ENCODE data around the gene GFY. TPM values are rescaled to one million over a fixed set of nuclear protein-coding genes. Genes with fewer than 3 reads are reported as not detected.
A peak's percentile ranks its signal among the peaks of the same experiment; 100 is the strongest.

The GFY gene
- total RNA-seq, 1 donor: not detected

DNA sequence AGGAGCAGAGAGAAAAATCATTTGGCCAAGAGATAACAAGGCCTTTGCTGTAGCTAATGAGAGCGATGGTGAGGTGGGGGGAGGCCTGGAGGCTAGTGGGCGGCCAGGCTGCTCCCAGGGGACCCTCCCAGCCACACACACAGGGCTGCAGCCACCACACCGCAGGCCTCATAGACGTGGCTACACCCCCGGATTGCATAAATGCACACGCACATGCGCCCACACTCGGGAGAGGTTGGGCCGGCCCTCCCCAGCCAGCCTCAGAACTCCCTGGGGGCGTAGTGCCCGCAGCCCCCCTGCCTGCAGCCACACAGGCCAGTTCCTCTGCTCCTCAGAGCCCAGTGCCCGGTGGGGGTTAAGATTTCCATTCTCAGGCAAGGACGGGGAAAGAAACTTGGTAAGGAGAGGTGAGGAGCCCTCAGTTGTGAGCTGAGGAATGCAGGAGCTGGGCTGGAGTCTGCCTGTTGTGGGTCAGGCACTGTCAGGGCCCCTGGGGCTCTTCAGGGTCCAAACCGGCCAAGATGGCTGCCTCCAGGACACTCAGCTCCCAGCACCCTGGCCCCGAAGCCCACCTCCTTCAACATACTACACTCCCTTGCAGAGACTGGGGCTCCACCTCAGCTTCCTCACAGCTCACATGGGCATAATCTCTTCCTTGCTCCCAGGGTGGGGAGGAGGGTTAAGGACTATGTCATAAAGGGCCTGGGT, 9.9 kb upstream of the GFY start:
- H3K27ac ChIP-seq (ENCODE audit: low read depth, low read length): peak overlapping the region; percentile 27
- H3K27me3 ChIP-seq (ENCODE audit: insufficient read depth, low read length): peaks cover 29% of the 10 kb centered on the region
- H4K20me1 ChIP-seq (ENCODE audit: insufficient read depth, low read length): no peaks in the 10 kb centered on the region
- no peaks in the 10 kb centered on the region for H3K36me3 ChIP-seq (ENCODE audit: insufficient read depth, low read length)
- peak overlapping the region; percentile 27 for H3K4me2 ChIP-seq (ENCODE audit: insufficient read depth, low read length)
- peaks cover 12% of the 10 kb centered on the region for H3K4me1 ChIP-seq (ENCODE audit: insufficient read depth, low read length)
- peak; percentile 97 for DNase-seq (ENCODE audit: insufficient read length, low spot score, missing footprints)
- H3K9me3 ChIP-seq (ENCODE audit: low read depth, low read length): no peaks in the 10 kb centered on the region
- H3K4me3 ChIP-seq (ENCODE audit: insufficient read depth, low read length): no peak overlapping the region
- peak overlapping the region; percentile 66 for H2AFZ ChIP-seq (ENCODE audit: low read length)
- no peaks in the 10 kb centered on the region for H3K79me2 ChIP-seq (ENCODE audit: insufficient read depth, low read length)
- TF ChIP-seq, protein P1, sequence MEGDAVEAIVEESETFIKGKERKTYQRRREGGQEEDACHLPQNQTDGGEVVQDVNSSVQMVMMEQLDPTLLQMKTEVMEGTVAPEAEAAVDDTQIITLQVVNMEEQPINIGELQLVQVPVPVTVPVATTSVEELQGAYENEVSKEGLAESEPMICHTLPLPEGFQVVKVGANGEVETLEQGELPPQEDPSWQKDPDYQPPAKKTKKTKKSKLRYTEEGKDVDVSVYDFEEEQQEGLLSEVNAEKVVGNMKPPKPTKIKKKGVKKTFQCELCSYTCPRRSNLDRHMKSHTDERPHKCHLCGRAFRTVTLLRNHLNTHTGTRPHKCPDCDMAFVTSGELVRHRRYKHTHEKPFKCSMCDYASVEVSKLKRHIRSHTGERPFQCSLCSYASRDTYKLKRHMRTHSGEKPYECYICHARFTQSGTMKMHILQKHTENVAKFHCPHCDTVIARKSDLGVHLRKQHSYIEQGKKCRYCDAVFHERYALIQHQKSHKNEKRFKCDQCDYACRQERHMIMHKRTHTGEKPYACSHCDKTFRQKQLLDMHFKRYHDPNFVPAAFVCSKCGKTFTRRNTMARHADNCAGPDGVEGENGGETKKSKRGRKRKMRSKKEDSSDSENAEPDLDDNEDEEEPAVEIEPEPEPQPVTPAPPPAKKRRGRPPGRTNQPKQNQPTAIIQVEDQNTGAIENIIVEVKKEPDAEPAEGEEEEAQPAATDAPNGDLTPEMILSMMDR (IDR thresholded peaks at IDR 0.05; ENCODE audit: extremely low read depth, low read depth, low read length): no peak

DNA sequence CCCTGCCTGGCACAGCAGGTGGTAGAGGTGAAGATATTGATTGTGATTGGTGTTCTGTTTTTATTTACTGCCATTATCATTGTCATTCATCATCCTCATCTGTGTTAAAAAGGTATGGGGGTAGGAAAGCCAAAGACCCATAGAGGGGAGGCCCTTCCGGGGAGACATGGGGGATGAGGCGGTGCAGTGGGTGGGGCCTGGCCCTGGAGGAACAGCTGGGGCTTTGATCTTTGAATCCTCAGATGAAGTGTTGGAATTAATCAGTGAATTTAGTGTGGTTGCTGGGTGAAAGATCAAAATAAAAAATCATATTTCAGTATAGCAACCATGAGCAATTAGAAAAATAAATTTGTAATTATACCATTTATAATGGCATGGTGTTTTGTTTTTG, 9.4 kb upstream of the GFY start:
- H3K36me3 ChIP-seq (ENCODE audit: insufficient read depth, low read length): no peaks in the 10 kb centered on the region
- TF ChIP-seq, protein P1 (IDR thresholded peaks at IDR 0.05; ENCODE audit: extremely low read depth, low read depth, low read length): no peak
- no peak overlapping the region for H2AFZ ChIP-seq (ENCODE audit: low read length)
- no peaks in the 10 kb centered on the region for H3K9me3 ChIP-seq (ENCODE audit: low read depth, low read length)
- DNase-seq (ENCODE audit: insufficient read length, low spot score, missing footprints): peak; percentile 76
- no peak overlapping the region for H3K27ac ChIP-seq (ENCODE audit: low read depth, low read length)
- no peaks in the 10 kb centered on the region for H3K79me2 ChIP-seq (ENCODE audit: insufficient read depth, low read length)
- H3K4me3 ChIP-seq (ENCODE audit: insufficient read depth, low read length): no peak overlapping the region
- H4K20me1 ChIP-seq (ENCODE audit: insufficient read depth, low read length): no peaks in the 10 kb centered on the region
- peaks cover 12% of the 10 kb centered on the region for H3K4me1 ChIP-seq (ENCODE audit: insufficient read depth, low read length)
- peaks cover 34% of the 10 kb centered on the region for H3K27me3 ChIP-seq (ENCODE audit: insufficient read depth, low read length)
- no peak overlapping the region for H3K4me2 ChIP-seq (ENCODE audit: insufficient read depth, low read length)

DNA sequence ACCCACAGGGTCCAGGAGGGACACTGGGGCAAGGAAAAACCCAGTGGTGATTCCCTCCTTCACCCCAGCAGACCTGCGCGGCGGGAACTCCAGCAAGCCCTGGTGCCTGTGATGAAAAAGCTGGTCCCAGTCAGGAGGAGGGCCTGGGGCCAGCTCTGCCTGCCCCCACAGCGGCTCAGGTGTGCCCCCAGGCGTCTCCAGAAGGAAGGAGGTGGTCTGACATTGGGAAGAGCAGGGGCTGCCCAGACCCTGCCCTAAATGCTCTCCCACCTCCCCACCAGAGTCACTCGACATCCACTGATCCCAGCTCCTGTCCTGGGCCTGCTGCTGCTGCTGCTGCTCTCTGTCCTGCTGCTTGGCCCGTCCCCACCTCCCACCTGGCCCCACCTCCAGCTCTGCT, 8.1 kb upstream of the GFY start:
- TF ChIP-seq, protein P1 (IDR thresholded peaks at IDR 0.05; ENCODE audit: extremely low read depth, low read depth, low read length): no peak
- peak; percentile 34 for DNase-seq (ENCODE audit: insufficient read length, low spot score, missing footprints)
- no peak overlapping the region for H3K4me2 ChIP-seq (ENCODE audit: insufficient read depth, low read length)
- no peaks in the 10 kb centered on the region for H3K79me2 ChIP-seq (ENCODE audit: insufficient read depth, low read length)
- H4K20me1 ChIP-seq (ENCODE audit: insufficient read depth, low read length): peaks cover 3% of the 10 kb centered on the region
- H3K4me1 ChIP-seq (ENCODE audit: insufficient read depth, low read length): peaks cover 12% of the 10 kb centered on the region
- no peaks in the 10 kb centered on the region for H3K36me3 ChIP-seq (ENCODE audit: insufficient read depth, low read length)
- no peaks in the 10 kb centered on the region for H3K9me3 ChIP-seq (ENCODE audit: low read depth, low read length)
- H3K27ac ChIP-seq (ENCODE audit: low read depth, low read length): no peak overlapping the region
- no peak overlapping the region for H2AFZ ChIP-seq (ENCODE audit: low read length)
- no peak overlapping the region for H3K4me3 ChIP-seq (ENCODE audit: insufficient read depth, low read length)
- peaks cover 47% of the 10 kb centered on the region for H3K27me3 ChIP-seq (ENCODE audit: insufficient read depth, low read length)

DNA sequence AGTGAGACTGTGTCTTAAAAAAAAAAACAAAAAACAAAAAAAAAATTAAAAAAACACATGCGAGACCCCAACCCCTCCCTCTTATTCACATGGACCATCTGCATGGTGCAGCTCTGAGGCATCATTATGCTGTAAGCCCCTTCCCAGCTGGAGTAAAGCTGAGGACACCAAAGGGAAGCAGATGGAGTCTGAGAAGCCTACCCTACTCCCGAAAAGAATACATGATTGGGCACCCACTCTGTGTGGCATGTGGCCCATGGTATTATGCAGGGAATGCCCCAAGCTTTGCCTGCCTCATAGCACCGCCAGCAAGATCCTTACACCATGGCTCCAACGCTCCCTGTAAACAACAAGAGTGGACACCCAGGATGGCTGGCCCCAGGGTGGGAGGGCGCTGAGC, 6.7 kb upstream of the GFY start:
- H4K20me1 ChIP-seq (ENCODE audit: insufficient read depth, low read length): peaks cover 3% of the 10 kb centered on the region
- H3K27me3 ChIP-seq (ENCODE audit: insufficient read depth, low read length): peaks cover 61% of the 10 kb centered on the region
- TF ChIP-seq, protein P1 (IDR thresholded peaks at IDR 0.05; ENCODE audit: extremely low read depth, low read depth, low read length): no peak

More for the DNA sequence above, 6.7 kb upstream of the GFY start:
- no peak overlapping the region for H3K4me2 ChIP-seq (ENCODE audit: insufficient read depth, low read length)
- no peak overlapping the region for H3K27ac ChIP-seq (ENCODE audit: low read depth, low read length)
- no peaks in the 10 kb centered on the region for H3K9me3 ChIP-seq (ENCODE audit: low read depth, low read length)
- H3K4me3 ChIP-seq (ENCODE audit: insufficient read depth, low read length): no peak overlapping the region
- H3K4me1 ChIP-seq (ENCODE audit: insufficient read depth, low read length): peaks cover 12% of the 10 kb centered on the region
- DNase-seq (ENCODE audit: insufficient read length, low spot score, missing footprints): peak; percentile 66
- H3K36me3 ChIP-seq (ENCODE audit: insufficient read depth, low read length): no peaks in the 10 kb centered on the region
- H2AFZ ChIP-seq (ENCODE audit: low read length): no peak overlapping the region
- H3K79me2 ChIP-seq (ENCODE audit: insufficient read depth, low read length): no peaks in the 10 kb centered on the region

All from osteoblast (primary cell).